ENCODE data around the gene LRFN4. TPM values are rescaled to one million over a fixed set of nuclear protein-coding genes. Genes with fewer than 3 reads are reported as not detected.

The LRFN4 gene
- total and polyA plus RNA-seq, 2 of the 13 experiments (the other 11 are each of a cell fraction or from before 2014, with no cell fraction given): 1.3 to 6.8 TPM

GRCh38 chr11:66858186-66858938 lies 1.5 kb downstream of the LRFN4 start:
- Histone ChIP-seq H3K9ac (ENCODE audit: insufficient read depth, low read depth, low read length) (no peak overlapping the region), H4K20me1 (ENCODE audit: insufficient read depth, low read length) (no peaks in the 10 kb centered on the region), H3K4me3 (replicated peaks in 1 of 3; ENCODE audit: insufficient read depth in 1 of 3, low read depth in 2 of 3, low read length in 3 of 3) (no peak overlapping the region), H3K27me3 (ENCODE audit: control insufficient read depth in 1 of 2, insufficient read depth in 2 of 2, low read length in 2 of 2) (no peaks in the 10 kb centered on the region), H3K27ac (ENCODE audit: extremely low read length, insufficient read depth, low read length) (no peak overlapping the region), H3K36me3 (replicated peaks in 1 of 2; ENCODE audit: control insufficient read depth in 1 of 2, insufficient read depth in 2 of 2, low read length in 2 of 2) (peaks cover 7 to 11% of the 10 kb centered on the region in 2 experiments; a peak in 3 of 5 replicates), H3K4me1 (ENCODE audit: insufficient read depth, low read length) (peaks cover 11% of the 10 kb centered on the region), H3K4me2 (ENCODE audit: low read depth, low read length) (no peak overlapping the region), H3K79me2 (ENCODE audit: insufficient read depth, low read length) (no peaks in the 10 kb centered on the region), H2AFZ (ENCODE audit: low read length) (no peak overlapping the region), H3K9me3 (ENCODE audit: low read length) (no peaks in the 10 kb centered on the region)
- TF ChIP-seq KDM2A (CRISPR knock-in tag; IDR thresholded peaks at IDR 0.05; ENCODE audit: borderline replicate concordance, low read depth): no peak
- TF ChIP-seq ZFP37 (CRISPR knock-in tag; IDR thresholded peaks at IDR 0.05; ENCODE audit: borderline replicate concordance): no peak
- TF ChIP-seq ZNF124 (CRISPR knock-in tag; IDR thresholded peaks at IDR 0.05): no peak
- peak; percentile 83 for TF ChIP-seq AGO2 (optimal IDR thresholded peaks at IDR 0.05; ENCODE audit: low read depth, low read length)
- FAIRE-seq (no peak), ATAC-seq (no peak), DNase-seq (ENCODE audit: low spot score) (no peak)
- ChIA-PET POLR2A (interaction anchor here (1.4 kb wide), 1 partner anchor 15 kb away, joined by 3 read pairs; the partner anchor contains the start of gene RCE1), CTCF (ENCODE audit: low intra/inter-chr PET ratio, low total read pairs) (no interaction called here)
- intact Hi-C loops (cut with micrococcal nuclease; ENCODE audit: unreplicated experiment) (no loop called here), in situ Hi-C loops (cut with HindIII; ENCODE audit: extremely low pct_ligation_motif_present, low pct_unique_long_range_greater_than_20kb) (no loop called here)
- no TSS peak for BruUV-seq (replicated peaks)
- WGBS (ENCODE audit: low lambda C conversion rate): 98% methylated on average over 17 of the region's 62 CpGs

- no peak overlapping the region for H3K4me2 ChIP-seq (ENCODE audit: low read depth, low read length)
- H3K36me3 ChIP-seq (replicated peaks in 1 of 2; ENCODE audit: control insufficient read depth in 1 of 2, insufficient read depth in 2 of 2, low read length in 2 of 2): peaks cover 9 to 15% of the 10 kb centered on the region in 2 experiments; a peak in 3 of 5 replicates
- H2AFZ ChIP-seq (ENCODE audit: low read length): no peak overlapping the region
- no peaks in the 10 kb centered on the region for H4K20me1 ChIP-seq (ENCODE audit: insufficient read depth, low read length)
- no TSS peak for BruUV-seq (replicated peaks)
- FAIRE-seq (no peak), ATAC-seq (no peak), DNase-seq (ENCODE audit: low spot score) (no peak)
- TF ChIP-seq E2F5 (CRISPR knock-in tag; conservative IDR thresholded peaks at IDR 0.05): no peak
- peak; percentile 0 for TF ChIP-seq AGO2 (optimal IDR thresholded peaks at IDR 0.05; ENCODE audit: low read depth, low read length)
- peaks cover 11% of the 10 kb centered on the region for H3K4me1 ChIP-seq (ENCODE audit: insufficient read depth, low read length)
- 94% methylated on average over 18 of the region's 29 CpGs for WGBS (ENCODE audit: low lambda C conversion rate)
- no peak overlapping the region for H3K4me3 ChIP-seq (replicated peaks in 1 of 3; ENCODE audit: insufficient read depth in 1 of 3, low read depth in 2 of 3, low read length in 3 of 3)
- H3K9me3 ChIP-seq (ENCODE audit: low read length): no peaks in the 10 kb centered on the region
- in situ Hi-C loops (cut with HindIII; ENCODE audit: extremely low pct_ligation_motif_present, low pct_unique_long_range_greater_than_20kb): no loop called here
- intact Hi-C loops (cut with micrococcal nuclease; ENCODE audit: unreplicated experiment): no loop called here
- ChIA-PET CTCF (ENCODE audit: low intra/inter-chr PET ratio, low total read pairs) (no interaction called here), POLR2A (no interaction called here)
- no peak overlapping the region for H3K9ac ChIP-seq (ENCODE audit: insufficient read depth, low read depth, low read length)
- no peaks in the 10 kb centered on the region for H3K27me3 ChIP-seq (ENCODE audit: control insufficient read depth in 1 of 2, insufficient read depth in 2 of 2, low read length in 2 of 2)
- H3K27ac ChIP-seq (ENCODE audit: extremely low read length, insufficient read depth, low read length): no peak overlapping the region
- no peaks in the 10 kb centered on the region for H3K79me2 ChIP-seq (ENCODE audit: insufficient read depth, low read length)
Measured at GRCh38 chr11:66858939-66859685, 2.2 kb downstream of the LRFN4 start.
